Upper lobe of left lung (tissue), 4 donors: ENCODE data around the gene POLD1.

ENCODE experiments used
- CTCF ChIP-seq, 6 experiments: fragments of 450-650 bp in 4 of 6; fragments of 200-600 bp in 2 of 6; sonication (generic) in 2 of 6; IDR thresholded peaks; one replicate each; pipeline ENCODE4 v1.5.1; 2016 to 2019; ENCODE audit warnings: antibody characterized with exemption in 6 of 6
- EP300 ChIP-seq, 4 donors: sonication (generic); formaldehyde crosslinking; IDR thresholded peaks; one replicate each; pipeline ENCODE4 v1.5.1; 2017; ENCODE audit warnings: antibody characterized with exemption in 4 of 4, control low read depth in 2 of 4
- POLR2A ChIP-seq, 4 donors: fragments of 450-650 bp; IDR thresholded peaks; one replicate each; pipeline ENCODE4 v1.5.1; 2016 to 2017; ENCODE audit warnings: antibody characterized with exemption in 4 of 4, mild to moderate bottlenecking in 2 of 4
- POLR2AphosphoS5 ChIP-seq, 2 donors: sonication (generic); formaldehyde crosslinking; IDR thresholded peaks; one replicate each; pipeline ENCODE4 v1.5.1; 2017; ENCODE audit warnings: antibody characterized with exemption in 2 of 2

GRCh38 chr19:50398675-50399367, 14.7 kb downstream of the POLD1 start:
- TF ChIP-seq CTCF (IDR thresholded peaks at IDR 0.05) (no peak), POLR2AphosphoS5 (IDR thresholded peaks at IDR 0.05) (no peak), POLR2A (IDR thresholded peaks at IDR 0.05) (no peak), EP300 (IDR thresholded peaks at IDR 0.05) (no peak)
